Middle frontal gyrus (tissue), 1 donor: ENCODE data around the gene RBKS.
"Not testable (repeated sequence)": the region's sequence is repeated elsewhere in the genome, so short reads cannot be mapped to it uniquely, and the experiment has no call there.

Experiments
- DNase-seq: peaks from one replicate; pipeline ENCODE4 v3.0.0-alpha.2; 2015; ENCODE audit warnings: low spot score; ENCODE audit errors: extremely low spot score

Gene RBKS

GRCh38 chr2:27906074-27906473, 15.9 kb upstream of the RBKS start:
- DNase-seq = no peak

DNA sequence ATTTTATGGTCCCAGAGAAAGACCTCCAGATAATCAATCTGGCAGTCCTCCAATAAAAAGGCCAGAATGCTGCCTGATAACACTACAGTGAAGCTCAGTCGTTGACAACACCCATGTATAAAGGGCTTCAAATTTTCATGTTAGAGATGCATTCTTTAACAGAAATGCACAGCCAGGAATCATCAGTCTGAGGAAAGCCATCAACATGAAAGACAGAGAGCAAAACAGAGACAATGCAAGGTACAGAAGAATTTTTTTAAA, 14.1 kb upstream of the RBKS start:
- DNase-seq = no peak

GRCh38 chr2:27903649-27904404, 13.6 kb upstream of the RBKS start:
- no peak for DNase-seq

DNA sequence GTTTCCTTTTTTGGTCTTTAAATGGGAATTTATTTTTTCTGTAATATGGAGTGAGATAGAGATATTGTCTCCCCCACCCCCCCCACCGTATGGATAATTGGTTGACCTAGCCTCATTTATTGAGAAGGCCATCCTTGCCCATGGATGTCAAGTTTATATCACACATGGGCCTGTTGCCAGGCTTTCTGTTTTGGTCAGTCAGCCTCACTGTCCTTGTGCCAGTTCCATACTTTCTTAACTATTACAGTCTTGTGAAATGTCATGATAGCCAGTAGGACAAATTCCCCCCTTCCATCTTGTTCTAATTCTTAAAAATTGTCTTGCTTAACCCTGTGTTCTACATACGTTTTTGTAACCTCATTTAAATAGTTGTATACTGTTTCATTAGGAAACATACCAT, 12.8 kb upstream of the RBKS start:
- DNase-seq = no peak

- DNase-seq = no peak
These were observed 11.9 kb upstream of the RBKS start for GRCh38 chr2:27902098-27902497.

GRCh38 chr2:27901234-27901633, 11.0 kb upstream of the RBKS start:
- no peak for DNase-seq

DNA sequence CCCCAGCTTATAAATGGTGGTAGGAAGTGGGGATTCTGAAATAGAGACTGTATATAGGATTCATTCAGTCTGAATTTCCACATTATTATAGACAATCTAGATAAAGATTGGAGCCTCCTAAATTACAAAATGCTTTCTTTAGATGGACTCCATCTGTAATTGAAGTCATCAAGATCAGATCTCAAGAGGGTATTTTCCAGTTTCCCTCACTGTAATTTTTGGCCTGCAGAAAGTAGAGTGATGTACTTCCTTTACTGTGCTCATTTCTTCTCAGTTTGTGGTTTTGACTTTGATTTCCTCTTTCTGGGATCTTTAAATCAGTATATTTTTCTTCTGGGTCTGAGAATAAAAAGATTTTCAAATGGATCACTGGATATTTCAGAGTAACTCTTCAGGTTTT, 7.5 kb upstream of the RBKS start:
- no peak for DNase-seq

GRCh38 chr2:27893006-27893405, 2.8 kb upstream of the RBKS start:
- no peak for DNase-seq

GRCh38 chr2:27891673-27892105, 1.5 kb upstream of the RBKS start:
- DNase-seq = no peak

- DNase-seq = no peak
These were observed 911 bp upstream of the RBKS start for GRCh38 chr2:27890924-27891672.

DNA sequence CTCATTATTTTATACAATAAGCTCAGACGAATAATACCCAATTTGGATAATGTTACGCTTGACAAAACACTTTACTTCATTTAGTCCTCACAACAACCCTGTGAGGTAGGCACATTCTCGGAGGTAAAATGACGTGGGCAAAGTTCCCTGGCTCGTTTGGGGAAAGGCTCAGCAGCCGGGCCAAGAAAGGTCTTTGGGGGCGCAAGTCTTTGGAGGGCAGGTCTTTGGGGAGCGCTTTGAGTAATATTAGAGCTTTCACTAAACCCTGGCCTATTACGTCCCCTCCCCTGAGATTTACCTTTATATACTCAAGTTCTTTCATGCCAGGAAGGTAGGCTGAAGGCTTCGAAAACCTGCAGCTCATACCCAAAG, 427 bp downstream of the RBKS start:
- DNase-seq = no peak

DNA sequence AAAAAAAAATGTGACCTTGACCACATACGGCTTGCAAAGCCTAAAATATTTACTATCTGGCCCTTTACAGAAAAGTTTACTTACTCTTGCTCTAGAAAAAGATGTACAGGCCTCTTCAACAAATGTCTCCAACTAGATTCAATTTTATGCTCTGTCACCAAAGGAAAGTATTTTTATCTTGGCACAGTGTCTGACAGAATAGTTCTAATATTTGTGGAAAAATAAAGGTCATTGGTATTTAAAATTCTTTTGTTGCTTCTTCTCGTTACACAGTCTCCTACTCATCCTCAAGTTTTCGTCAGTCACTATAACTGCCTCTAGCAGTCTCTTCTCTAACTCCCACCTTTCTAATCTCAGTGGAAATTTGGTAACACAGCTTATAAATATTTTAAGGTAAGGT, 1.4 kb downstream of the RBKS start:
- DNase-seq = no peak

DNA sequence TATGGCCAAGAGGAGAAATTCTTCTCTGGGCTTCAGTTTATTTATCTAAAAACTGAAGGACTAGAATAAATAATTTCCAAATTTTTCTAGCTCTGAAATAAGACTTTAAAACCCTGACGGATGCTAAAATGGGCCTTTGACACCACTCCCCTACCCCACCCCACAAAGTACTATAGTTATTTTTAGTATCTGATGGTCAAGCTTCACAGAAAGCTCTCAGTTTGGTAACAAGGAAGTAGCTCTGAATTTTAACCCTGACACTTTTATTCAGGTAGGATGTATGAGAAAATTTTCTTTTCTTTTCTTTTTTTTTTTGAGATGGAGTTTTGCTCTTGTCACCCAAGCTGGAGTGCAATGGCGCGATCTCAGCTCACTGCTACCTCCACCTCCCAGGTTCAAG, 2.4 kb downstream of the RBKS start:
- no peak for DNase-seq

GRCh38 chr2:27887111-27887510, 3.1 kb downstream of the RBKS start:
- DNase-seq = no peak

DNA sequence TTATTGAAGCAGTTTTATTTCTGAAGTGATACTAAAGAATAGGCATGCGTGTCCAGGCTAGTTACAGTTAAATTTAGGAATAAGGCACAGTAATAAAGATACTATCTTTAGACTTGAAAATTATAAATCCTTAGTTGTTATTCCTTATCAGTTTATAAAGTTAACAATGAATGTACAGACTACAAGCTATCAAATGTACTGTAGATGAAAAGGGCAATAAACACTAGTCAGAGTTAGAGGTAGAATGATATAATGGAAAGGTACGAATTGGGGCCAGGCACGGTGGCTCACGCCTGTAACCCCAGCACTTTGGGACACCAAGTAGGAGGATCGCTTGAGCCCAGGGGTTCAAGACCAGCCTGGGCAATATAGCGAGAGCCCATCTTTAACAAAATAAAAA, 3.9 kb downstream of the RBKS start:
- DNase-seq = no peak

GRCh38 chr2:27885661-27886060, 4.5 kb downstream of the RBKS start:
- no peak for DNase-seq

DNA sequence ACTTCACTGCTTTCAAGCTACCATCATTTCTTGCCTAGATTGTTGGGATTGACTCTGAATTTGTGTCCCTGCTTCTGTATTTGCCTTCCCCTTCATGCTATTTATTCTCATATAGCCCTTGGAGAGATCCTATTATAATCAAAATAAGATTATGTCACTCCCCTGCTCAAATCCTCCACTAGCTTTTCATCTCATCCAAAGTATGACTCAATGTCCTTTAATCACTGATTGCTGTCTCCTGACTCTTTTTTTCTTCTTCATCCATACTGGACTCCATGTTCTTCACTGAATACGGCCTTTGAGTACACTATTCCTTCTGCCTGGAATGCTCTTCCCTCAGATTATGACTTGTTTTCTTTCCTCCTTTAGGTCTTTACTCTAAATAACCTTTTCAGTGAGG, 5.0 kb downstream of the RBKS start:
- DNase-seq = no peak

DNA sequence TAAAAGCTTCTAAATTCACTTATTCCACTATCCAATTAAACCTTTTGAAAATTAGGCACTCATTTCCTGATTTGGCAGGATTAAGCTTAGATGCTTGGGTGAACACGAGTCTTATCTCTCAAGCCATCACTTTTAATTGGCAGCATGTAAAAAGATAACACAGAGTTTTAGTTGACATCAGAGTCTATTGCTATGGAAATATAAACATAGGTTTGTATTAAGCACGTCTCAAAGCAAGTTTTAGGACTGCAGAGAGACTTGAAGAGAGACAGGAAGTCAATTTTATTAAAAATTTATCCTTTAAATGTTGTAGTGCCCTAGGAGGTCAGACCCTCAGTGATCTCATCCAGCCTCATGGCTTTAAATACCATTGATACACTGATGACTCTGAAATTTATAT, 5.6 kb downstream of the RBKS start:
- no peak for DNase-seq

DNA sequence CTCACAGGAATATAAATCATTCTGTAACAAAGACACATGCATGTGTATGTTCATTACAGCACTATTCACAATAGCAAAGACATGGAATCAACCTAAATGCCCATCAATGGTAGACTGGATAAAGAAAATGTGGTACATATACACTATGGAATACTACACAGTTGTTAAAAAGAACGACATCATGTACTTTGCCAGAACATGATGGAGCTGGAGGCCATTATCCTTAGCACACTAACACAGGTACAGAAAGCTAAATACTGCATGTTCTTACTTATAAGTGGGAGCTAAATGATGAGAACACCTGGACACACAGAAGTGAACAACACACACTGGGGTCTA, 7.6 kb downstream of the RBKS start:
- not testable (repeated sequence) for DNase-seq

GRCh38 chr2:27881815-27882583, 8.2 kb downstream of the RBKS start:
- not testable (repeated sequence) for DNase-seq

- no peak for DNase-seq
These were observed 11.4 kb downstream of the RBKS start for GRCh38 chr2:27878825-27879224.

GRCh38 chr2:27875089-27875881, 14.9 kb downstream of the RBKS start:
- no peak for DNase-seq
